HS-5 (cell line): Measurements from ENCODE around the gene FXYD3.

ENCODE experiments used
- DNase-seq: peaks from one replicate; pipeline ENCODE4 v3.0.0-alpha.2; 2012; ENCODE audit warnings: low read depth

Gene FXYD3

GRCh38 chr19:35106898-35107541, 8.6 kb upstream of the FXYD3 start:
- no peak for DNase-seq

- DNase-seq = no peak
These were observed 8.1 kb upstream of the FXYD3 start for GRCh38 chr19:35107545-35107944.

GRCh38 chr19:35108730-35109129, 6.9 kb upstream of the FXYD3 start:
- no peak for DNase-seq

GRCh38 chr19:35109395-35110112, 6.1 kb upstream of the FXYD3 start:
- no peak for DNase-seq

- no peak for DNase-seq
These were observed 4.6 kb upstream of the FXYD3 start for GRCh38 chr19:35110974-35111373.

GRCh38 chr19:35112995-35113688, 2.5 kb upstream of the FXYD3 start:
- no peak for DNase-seq

- DNase-seq = no peak
These were observed 1.1 kb upstream of the FXYD3 start for GRCh38 chr19:35114353-35115176.

- no peak for DNase-seq
These were observed 614 bp downstream of the FXYD3 start for GRCh38 chr19:35116072-35116801.

GRCh38 chr19:35117116-35117515, 1.5 kb downstream of the FXYD3 start:
- DNase-seq = no peak

- DNase-seq = no peak
These were observed 2.2 kb downstream of the FXYD3 start for GRCh38 chr19:35117799-35118198.

GRCh38 chr19:35118268-35119020, 2.8 kb downstream of the FXYD3 start:
- no peak for DNase-seq

GRCh38 chr19:35119091-35119490, 3.5 kb downstream of the FXYD3 start:
- no peak for DNase-seq

- no peak for DNase-seq
These were observed 4.0 kb downstream of the FXYD3 start for GRCh38 chr19:35119578-35120155.

- DNase-seq = peak; percentile 55
These were observed 4.9 kb downstream of the FXYD3 start for GRCh38 chr19:35120492-35120891.

- DNase-seq = no peak
These were observed 5.3 kb downstream of the FXYD3 start for GRCh38 chr19:35120898-35121297.

- no peak for DNase-seq
These were observed 7.3 kb downstream of the FXYD3 start for GRCh38 chr19:35122687-35123551.

- DNase-seq = no peak
These were observed 8.0 kb downstream of the FXYD3 start for GRCh38 chr19:35123573-35123972.

GRCh38 chr19:35124098-35125060, 8.8 kb downstream of the FXYD3 start:
- DNase-seq = peak; percentile 70
